22Rv1 (cell line): ENCODE results near the gene IL1B.
"Not testable (repeated sequence)": the region's sequence is repeated elsewhere in the genome, so short reads cannot be mapped to it uniquely, and the experiment has no call there.

Experiments used
- H3K27ac ChIP-seq: fragments of 450-650 bp; 2 replicates; pipeline ENCODE4 v1.5.1; 2017
- CTCF ChIP-seq: fragments of 450-650 bp; IDR thresholded peaks from 2 replicates; pipeline ENCODE4 v1.5.1; 2017; ENCODE audit warnings: mild to moderate bottlenecking
- ZFX ChIP-seq: fragments of 450-650 bp; IDR thresholded peaks from 2 replicates; pipeline ENCODE4 v1.6.1; 2017; ENCODE audit warnings: antibody characterized with exemption, borderline replicate concordance

The IL1B gene

GRCh38 chr2:112835536-112836162 is 930 bp downstream of the IL1B start:
- TF ChIP-seq ZFX = no peak
- no peak for TF ChIP-seq CTCF
- H3K27ac ChIP-seq = no peak overlapping the region

- no peak overlapping the region for H3K27ac ChIP-seq
- TF ChIP-seq ZFX = no peak
- no peak for TF ChIP-seq CTCF
Measured at GRCh38 chr2:112835061-112835501, 1.5 kb downstream of the IL1B start.

GRCh38 chr2:112834396-112835037 is 2.1 kb downstream of the IL1B start:
- no peak overlapping the region for H3K27ac ChIP-seq
- TF ChIP-seq CTCF (no peak), ZFX (no peak)

- no peak overlapping the region for H3K27ac ChIP-seq
- TF ChIP-seq CTCF = no peak
- no peak for TF ChIP-seq ZFX
Measured at GRCh38 chr2:112833976-112834375, 2.6 kb downstream of the IL1B start.

- not testable (repeated sequence) for H3K27ac ChIP-seq
Measured at GRCh38 chr2:112833639-112833931, 3.0 kb downstream of the IL1B start.

GRCh38 chr2:112832841-112833638 is 3.5 kb downstream of the IL1B start:
- H3K27ac ChIP-seq = no peak overlapping the region

More at GRCh38 chr2:112832841-112833638, 3.5 kb downstream of the IL1B start:
- TF ChIP-seq CTCF = no peak
- no peak for TF ChIP-seq ZFX
